ENCODE results near the gene PSMB10.

- TF ChIP-seq, protein P1, sequence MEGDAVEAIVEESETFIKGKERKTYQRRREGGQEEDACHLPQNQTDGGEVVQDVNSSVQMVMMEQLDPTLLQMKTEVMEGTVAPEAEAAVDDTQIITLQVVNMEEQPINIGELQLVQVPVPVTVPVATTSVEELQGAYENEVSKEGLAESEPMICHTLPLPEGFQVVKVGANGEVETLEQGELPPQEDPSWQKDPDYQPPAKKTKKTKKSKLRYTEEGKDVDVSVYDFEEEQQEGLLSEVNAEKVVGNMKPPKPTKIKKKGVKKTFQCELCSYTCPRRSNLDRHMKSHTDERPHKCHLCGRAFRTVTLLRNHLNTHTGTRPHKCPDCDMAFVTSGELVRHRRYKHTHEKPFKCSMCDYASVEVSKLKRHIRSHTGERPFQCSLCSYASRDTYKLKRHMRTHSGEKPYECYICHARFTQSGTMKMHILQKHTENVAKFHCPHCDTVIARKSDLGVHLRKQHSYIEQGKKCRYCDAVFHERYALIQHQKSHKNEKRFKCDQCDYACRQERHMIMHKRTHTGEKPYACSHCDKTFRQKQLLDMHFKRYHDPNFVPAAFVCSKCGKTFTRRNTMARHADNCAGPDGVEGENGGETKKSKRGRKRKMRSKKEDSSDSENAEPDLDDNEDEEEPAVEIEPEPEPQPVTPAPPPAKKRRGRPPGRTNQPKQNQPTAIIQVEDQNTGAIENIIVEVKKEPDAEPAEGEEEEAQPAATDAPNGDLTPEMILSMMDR (conservative IDR thresholded peaks at IDR 0.05): no peak
- TF ChIP-seq EZH2 (IDR thresholded peaks at IDR 0.05; ENCODE audit: low read depth): no peak
These were observed 26.5 kb downstream of the PSMB10 start for GRCh38 chr16:67910158-67910557.

All from PC-9 (cell line).